Lung (tissue), 12 donors: Measurements from ENCODE around the gene SLC41A3. TPM values are rescaled to one million over a fixed set of nuclear protein-coding genes. Genes with fewer than 3 reads are reported as not detected.

ENCODE experiments used
- ATAC-seq: fragments of 200-7000 bp; cut with Tn5 transposase; one replicate; pipeline ENCODE4 v1.9.1; 2020; ENCODE audit warnings: moderate number of reproducible peaks; ENCODE audit not compliant: insufficient read depth, low FRiP score
- DNase-seq, 3 donors: peaks; one replicate each; pipeline ENCODE4 v3.0.0-alpha.2; 2013 to 2017
- H3K27ac ChIP-seq, 2 donors: one replicate each; pipeline ENCODE4 v1.5.1; 2013; ENCODE audit warnings: mild to moderate bottlenecking in 2 of 2, moderate library complexity in 2 of 2, control low read depth in 1 of 2, inconsistent platforms in 1 of 2, low read depth in 1 of 2, low read length in 1 of 2
- H3K27me3 ChIP-seq, 3 donors: one replicate each; pipeline ENCODE4 v1.5.1; 2013; ENCODE audit warnings: low read length in 2 of 3; ENCODE audit not compliant: control insufficient read depth in 3 of 3, insufficient read depth in 3 of 3
- H3K36me3 ChIP-seq, 4 donors: one replicate each; pipeline ENCODE4 v1.5.1; 2013; ENCODE audit warnings: low read length in 4 of 4, mild to moderate bottlenecking in 1 of 4, moderate library complexity in 1 of 4; ENCODE audit not compliant: control insufficient read depth in 4 of 4, insufficient read depth in 4 of 4
- H3K4me1 ChIP-seq, 5 donors: one replicate each; pipeline ENCODE4 v1.5.1; 2013; ENCODE audit warnings: low read length in 5 of 5, mild to moderate bottlenecking in 2 of 5, moderate library complexity in 1 of 5; ENCODE audit not compliant: control insufficient read depth in 5 of 5, insufficient read depth in 5 of 5
- H3K4me3 ChIP-seq: one replicate; pipeline ENCODE4 v1.5.1; 2013; ENCODE audit warnings: mild to moderate bottlenecking, control low read depth, moderate library complexity
- H3K9ac ChIP-seq, 2 donors: one replicate each; pipeline ENCODE4 v1.5.1; 2013; ENCODE audit warnings: low read length in 2 of 2, control low read depth in 1 of 2; ENCODE audit not compliant: insufficient read depth in 1 of 2
- H3K9me3 ChIP-seq, 4 donors: one replicate each; pipeline ENCODE4 v1.5.1; 2013; ENCODE audit warnings: low read length in 3 of 4, mild to moderate bottlenecking in 1 of 4, moderate library complexity in 1 of 4; ENCODE audit not compliant: control insufficient read depth in 4 of 4, insufficient read depth in 3 of 4
- WGBS, 2 donors: extraction: QIAGEN DNeasy Blood & Tissue Kit; methylation state at CpG; one replicate each; pipeline ENCODE4 v1.1.7; 2013; 5-methylcytosine and 5-hydroxymethylcytosine counted together
- polyA plus RNA-seq, 2 donors: library from polyadenylated mRNA; stranded (reverse); fragments of 200-250 nt; gene quantifications; one replicate each; pipeline ENCODE4 v1.2.1, GENCODE V29; 2013
- total RNA-seq, 2 donors: library from RNA; depleted of rRNA in 1 of 2; stranded (reverse); fragments of >200 nt in 1 of 2; gene quantifications; one replicate each; pipeline ENCODE4 v1.2.1, GENCODE V29; 2014 to 2021
- TF ChIP-seq, protein P1 (sequence below): IDR thresholded peaks from 2 replicates; pipeline ENCODE4 v1.5.1; 2012; ENCODE audit warnings: mild to moderate bottlenecking; ENCODE audit errors: control extremely low read depth, extremely low read depth
- donor health status: control.
- donor health status: control.
- donor health status: Bipolar disorder and iron deficiency.
- donor health status: healthy.
- donor health status: DM: yes; HTN: yes; CAD: no.

The SLC41A3 gene
- total and polyA plus RNA-seq, 4 donors = 16.9 to 50.2 (median 34.8) TPM

DNA sequence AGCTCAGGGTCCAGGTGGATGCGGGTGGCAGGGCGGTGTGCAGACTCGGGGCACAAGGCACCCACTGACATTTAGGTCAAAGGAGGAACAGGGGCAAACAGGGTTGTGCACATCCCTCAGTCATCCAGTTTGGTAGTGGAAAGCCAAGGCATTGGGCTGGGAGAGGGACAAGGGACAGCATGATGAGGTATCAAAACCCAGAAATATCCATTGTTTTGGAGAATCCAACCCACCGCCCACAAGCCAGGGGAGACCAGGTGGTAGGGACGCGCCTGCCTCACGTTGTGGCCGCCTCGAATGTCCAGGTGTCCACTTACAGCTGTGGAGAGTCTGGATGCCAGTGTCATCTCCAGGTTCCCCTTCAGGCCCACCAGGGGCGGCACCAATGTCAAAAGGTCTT lies 33.3 kb downstream of the SLC41A3 start:
- Histone ChIP-seq H3K9ac (no peak overlapping the region), H3K4me3 (no peak overlapping the region), H3K27ac (no peak overlapping the region), H3K4me1 (no peaks in the 10 kb centered on the region), H3K36me3 (peaks cover 0 to 6% (median 2%) of the 10 kb centered on the region in 4 donors), H3K9me3 (peaks cover 0 to 2% (median 0%) of the 10 kb centered on the region in 4 donors), H3K27me3 (no peaks in the 10 kb centered on the region)
- TF ChIP-seq, protein P1, sequence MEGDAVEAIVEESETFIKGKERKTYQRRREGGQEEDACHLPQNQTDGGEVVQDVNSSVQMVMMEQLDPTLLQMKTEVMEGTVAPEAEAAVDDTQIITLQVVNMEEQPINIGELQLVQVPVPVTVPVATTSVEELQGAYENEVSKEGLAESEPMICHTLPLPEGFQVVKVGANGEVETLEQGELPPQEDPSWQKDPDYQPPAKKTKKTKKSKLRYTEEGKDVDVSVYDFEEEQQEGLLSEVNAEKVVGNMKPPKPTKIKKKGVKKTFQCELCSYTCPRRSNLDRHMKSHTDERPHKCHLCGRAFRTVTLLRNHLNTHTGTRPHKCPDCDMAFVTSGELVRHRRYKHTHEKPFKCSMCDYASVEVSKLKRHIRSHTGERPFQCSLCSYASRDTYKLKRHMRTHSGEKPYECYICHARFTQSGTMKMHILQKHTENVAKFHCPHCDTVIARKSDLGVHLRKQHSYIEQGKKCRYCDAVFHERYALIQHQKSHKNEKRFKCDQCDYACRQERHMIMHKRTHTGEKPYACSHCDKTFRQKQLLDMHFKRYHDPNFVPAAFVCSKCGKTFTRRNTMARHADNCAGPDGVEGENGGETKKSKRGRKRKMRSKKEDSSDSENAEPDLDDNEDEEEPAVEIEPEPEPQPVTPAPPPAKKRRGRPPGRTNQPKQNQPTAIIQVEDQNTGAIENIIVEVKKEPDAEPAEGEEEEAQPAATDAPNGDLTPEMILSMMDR = no peak
- 97 to 98% methylated on average over 10 of the region's 10 CpGs for WGBS, 2 donors
- no peak for ATAC-seq
- DNase-seq = no peak

DNA sequence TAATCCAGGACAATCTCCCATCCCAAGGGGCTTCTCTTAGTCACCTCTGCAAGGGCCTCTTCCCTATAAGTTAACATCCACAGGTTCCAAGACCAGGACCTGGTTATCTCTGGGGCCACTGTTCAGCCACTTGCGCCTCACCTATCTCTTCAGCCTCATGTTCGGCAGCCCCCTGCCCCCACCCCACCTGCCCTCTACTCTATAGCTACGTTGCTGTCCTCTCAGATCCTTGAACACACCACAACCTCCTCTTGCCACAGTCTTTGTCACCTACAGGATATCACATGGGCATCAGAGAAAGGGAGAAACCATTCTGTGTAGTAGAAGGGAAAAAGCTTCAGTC lies 33.9 kb downstream of the SLC41A3 start:
- 90 to 92% methylated on average over 3 of the region's 3 CpGs for WGBS, 2 donors
- Histone ChIP-seq H3K27me3 (no peaks in the 10 kb centered on the region), H3K4me3 (no peak overlapping the region), H3K9ac (no peak overlapping the region), H3K9me3 (peaks cover 0 to 2% (median 0%) of the 10 kb centered on the region in 4 donors), H3K27ac (no peak overlapping the region), H3K36me3 (peaks cover 0 to 6% (median 2%) of the 10 kb centered on the region in 4 donors), H3K4me1 (no peaks in the 10 kb centered on the region)
- ATAC-seq (no peak), DNase-seq (no peak)
- TF ChIP-seq, protein P1 = no peak

DNA sequence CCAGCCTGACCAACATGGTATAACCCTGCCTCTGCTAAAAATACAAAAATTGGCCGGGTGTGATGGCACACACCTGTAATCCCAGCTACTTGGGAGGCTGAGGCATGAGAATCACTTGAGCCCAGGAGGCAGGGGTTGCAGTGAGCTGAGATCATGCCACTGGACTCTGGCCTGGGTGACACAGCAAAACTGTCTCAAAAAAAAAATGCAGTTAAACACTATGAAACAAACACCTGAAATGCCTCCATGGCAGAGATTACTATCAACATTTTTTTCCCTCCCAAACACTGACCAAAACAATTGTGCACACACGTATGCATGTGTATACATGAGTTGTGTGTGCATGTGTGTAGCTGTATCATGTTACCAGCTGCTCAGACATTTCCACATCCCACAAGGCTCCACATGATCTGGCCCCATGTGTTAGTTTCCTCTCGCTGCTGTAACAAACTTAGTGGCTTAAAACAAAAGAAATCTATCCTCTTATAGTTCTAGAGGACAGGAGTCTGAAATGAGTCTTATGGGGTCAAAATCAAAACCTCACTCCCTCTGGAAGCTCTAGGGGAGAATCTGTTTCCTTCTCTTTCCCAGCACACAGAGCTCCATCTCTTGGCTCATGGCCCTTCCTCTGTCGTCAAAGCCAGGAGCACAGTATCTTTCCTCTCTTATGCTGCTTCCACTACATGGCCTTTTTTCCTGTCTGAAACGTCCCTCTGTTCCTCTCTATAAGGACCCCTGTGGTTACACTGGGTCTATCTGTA lies 34.5 kb downstream of the SLC41A3 start:
- Histone ChIP-seq H3K4me3 (no peak overlapping the region), H3K27me3 (no peaks in the 10 kb centered on the region), H3K36me3 (peaks cover 0 to 6% (median 2%) of the 10 kb centered on the region in 4 donors), H3K4me1 (no peaks in the 10 kb centered on the region), H3K9ac (no peak overlapping the region), H3K27ac (no peak overlapping the region), H3K9me3 (peaks cover 0 to 2% (median 0%) of the 10 kb centered on the region in 4 donors)
- DNase-seq = no peak
- 85 to 86% methylated on average over 5 of the region's 5 CpGs for WGBS, 2 donors
- TF ChIP-seq, protein P1 = no peak
- no peak for ATAC-seq
